HPDE6-E6E7 (cell line): ENCODE measurements around the gene ZNF837.

Experiments
- DNase-seq: peaks from one replicate; pipeline ENCODE4 v3.0.0; 2011; ENCODE audit warnings: missing footprints; ENCODE audit errors: extremely low spot score

ZNF837 gene

GRCh38 chr19:58372311-58373133 is 8.3 kb downstream of the ZNF837 start:
- no peak for DNase-seq

DNA sequence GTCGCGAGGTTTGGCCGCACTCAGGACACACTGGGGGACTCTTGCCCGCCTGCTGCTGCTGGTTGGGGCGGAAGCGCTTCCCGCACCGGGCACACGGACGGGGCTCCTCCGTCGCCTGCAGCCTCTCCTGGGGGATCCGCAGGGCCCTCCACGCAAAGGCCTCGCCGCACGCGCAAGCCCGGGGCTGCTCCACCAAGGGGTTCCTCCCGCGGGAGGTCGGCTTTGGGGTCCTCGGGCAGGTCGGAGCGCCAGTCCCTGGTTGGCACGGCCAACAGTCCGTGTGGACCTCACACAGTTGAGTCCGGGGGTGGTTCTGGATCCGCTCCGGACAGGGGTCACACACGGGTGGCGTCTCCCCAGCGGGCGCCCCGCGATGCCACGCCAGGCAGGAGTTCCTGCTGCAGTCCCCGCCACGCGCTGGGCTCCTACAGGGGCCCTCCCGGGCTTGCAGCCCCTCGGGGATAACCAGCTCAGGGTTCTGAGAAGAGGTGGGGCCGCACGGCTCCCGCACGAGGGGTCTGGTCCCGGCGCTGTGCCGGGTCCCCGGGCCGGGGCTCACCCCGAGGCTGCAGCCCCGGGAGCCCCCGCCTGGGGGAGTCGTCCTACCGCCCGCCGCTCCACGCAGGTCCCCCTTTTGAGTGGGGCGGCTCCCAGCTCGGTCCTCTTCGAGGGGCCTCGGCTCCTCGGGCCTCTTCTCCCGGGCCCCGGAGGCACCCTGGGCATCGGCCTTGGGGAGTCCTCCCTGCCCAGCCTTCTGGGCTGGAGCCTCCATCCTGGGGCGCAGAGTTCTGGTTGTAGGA is 12.1 kb downstream of the ZNF837 start:
- DNase-seq, result no peak

DNA sequence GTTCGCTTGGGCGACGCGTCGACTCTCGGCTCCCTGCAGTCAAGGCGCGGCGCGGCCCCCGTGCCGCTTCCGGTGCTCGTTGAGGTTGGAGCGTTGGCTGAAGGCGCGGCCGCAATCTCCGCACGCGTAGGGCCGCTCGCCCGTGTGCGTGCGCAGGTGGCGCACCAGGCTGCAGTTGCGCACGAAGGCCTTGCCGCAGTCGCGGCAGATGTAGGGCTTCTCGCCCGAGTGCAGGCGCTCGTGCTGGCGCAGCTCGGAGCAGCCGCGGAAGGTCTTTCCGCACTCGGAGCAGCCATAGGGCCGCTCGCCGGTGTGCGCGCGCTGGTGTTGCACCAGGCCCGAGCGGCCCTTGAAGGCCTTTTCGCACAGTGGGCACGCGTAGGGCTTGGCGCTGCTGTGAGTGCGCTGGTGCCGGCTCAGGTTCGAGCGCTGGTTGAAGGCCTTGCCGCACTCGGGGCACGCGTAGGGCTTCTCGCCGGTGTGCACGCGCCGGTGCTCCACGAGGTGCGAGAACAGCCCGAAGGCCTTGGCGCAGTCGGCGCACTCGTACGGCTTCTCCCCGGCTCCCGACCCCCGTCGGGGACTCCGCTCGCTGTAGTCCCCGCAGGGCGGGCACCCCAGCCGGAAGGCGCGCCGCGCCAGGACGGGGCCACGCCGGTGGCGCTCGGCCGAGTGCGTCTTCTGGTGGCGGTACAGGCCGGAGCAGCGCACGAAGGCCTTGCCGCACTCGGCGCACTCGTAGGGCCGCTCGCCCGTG is 13.0 kb downstream of the ZNF837 start:
- no peak for DNase-seq

GRCh38 chr19:58366585-58367430 is 14.0 kb downstream of the ZNF837 start:
- DNase-seq, result no peak

DNA sequence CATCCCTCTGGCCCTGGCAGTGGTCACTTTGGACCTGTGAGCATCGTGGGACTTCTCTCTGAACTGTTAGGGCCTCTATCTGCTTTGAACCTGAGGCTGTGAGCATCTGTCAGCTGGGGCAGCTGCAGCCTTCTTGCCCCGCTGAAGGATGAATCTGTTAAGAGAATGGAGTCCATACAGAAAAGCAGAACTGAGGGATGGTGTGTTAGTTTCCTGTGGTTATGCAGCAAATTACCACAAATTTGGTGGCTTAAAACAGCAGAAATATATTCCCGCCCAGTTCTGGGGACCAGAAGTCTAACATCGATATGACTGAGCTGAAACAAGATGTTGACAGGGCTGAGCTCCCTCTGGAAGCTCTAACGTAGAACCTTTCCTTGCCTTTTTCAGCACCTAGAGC is 16.7 kb downstream of the ZNF837 start:
- no peak for DNase-seq

- DNase-seq, result peak; percentile 98
Measured at GRCh38 chr19:58362272-58362994, 18.4 kb downstream of the ZNF837 start, which contains the start of gene ZNF497. Gene ZNF497 (minus strand): TSS chr19:58362751. CDS start chr19:58357635, 5,116 bp downstream.

GRCh38 chr19:58361900-58362271 is 18.9 kb downstream of the ZNF837 start:
- DNase-seq, result no peak

GRCh38 chr19:58357481-58358145 is 23.2 kb downstream of the ZNF837 start:
- no peak for DNase-seq

DNA sequence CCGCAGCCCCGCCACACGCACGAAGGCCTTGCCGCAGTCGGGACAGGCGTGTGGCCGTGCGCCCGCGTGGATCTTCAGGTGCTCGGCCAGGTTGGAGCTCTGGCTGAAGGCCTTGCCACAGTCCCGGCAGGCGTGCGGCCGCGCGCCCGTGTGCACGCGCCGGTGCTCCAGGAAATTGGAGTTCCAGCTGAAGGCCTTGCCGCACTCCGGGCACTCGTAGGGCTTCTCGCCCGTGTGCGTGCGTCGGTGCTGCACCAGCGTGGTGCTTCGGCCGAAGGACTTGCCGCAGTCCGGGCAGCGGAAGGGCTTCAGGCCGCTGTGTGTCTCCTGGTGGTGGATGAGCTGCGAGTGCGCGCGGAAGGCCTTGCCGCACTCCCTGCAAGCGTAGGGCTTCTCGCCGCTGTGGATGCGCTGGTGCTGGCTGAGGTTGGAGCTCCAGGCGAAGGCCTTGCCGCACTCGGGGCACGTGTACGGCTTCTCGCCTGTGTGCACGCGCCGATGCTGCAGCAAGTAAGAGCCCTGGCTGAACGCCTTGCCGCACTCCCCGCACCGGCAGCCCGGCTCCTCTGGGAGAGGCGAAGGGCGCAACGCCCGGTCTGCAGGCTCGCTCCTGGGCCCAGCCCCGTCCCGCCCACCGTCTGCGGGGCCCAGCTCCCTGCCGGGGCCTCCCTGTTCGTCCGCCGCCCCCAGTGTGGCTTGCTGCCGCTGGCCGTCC is 23.9 kb downstream of the ZNF837 start:
- DNase-seq, result no peak

DNA sequence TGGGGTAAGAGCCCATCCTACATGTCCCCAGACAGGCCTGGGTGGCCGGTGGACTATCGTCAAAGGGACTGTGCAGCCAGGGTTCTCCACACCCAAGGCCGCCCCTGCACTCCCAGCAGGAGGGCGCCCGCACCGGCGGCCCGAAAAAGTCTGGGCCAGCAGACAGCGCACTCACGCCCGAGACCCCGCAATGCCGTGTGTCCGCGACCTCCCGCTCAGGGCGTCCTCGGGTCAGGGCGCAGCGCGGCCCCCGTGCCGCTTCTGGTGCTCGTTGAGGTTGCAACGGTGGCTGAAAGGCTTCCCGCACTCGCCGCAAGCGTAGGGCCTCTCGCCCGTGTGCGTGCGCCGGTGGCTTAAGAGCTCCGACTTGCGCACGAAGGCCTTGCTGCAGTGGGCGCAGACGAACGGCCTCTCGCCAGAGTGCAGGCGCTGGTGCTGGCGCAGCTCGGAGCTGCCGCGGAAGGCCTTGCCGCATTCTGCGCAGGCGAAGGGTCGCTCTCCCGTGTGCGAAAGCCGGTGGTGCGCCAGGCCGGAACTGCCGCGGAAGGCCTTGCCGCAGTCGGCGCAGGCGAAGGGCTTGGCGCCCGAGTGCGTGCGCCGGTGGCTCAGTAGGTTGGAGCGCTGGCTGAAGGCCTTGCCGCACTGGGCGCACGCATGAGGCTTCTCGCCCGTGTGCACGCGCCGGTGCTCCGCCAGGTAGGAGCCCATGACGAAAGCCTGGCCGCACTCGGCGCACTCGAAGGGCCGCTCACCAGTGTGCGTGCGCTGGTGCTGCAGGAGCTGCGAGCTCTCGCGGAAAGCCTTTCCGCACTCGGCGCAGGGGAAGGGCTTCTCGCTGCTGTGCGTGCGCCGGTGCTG is 24.7 kb downstream of the ZNF837 start:
- DNase-seq, result no peak

DNA sequence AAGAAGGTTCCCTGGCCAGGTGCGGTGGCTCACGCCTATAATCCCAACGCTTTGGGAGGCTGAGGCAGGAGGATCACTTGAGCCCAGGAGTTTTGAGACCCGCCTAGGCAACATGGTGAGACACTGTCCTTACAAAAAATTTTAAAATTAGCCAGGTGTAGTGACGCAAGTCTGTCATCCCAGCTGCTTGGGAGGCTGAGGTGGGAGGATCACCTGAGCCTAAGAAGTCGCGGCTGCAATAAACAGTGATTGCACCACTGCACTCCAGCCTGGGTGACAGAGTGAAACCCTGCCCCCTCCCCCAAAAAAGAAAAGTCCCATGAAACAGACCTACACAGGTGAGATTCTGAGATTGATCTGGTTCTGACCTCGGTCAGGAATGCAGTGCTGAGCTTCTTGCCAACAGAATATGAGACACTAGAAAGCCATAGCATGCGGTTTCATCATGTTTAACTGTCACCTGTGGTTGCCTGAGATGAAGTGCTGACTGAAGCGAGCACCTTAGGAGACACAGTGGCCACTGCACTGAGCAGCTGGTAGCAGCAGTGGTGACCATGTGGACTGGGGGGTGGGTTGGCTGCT is 25.5 kb downstream of the ZNF837 start:
- no peak for DNase-seq

DNA sequence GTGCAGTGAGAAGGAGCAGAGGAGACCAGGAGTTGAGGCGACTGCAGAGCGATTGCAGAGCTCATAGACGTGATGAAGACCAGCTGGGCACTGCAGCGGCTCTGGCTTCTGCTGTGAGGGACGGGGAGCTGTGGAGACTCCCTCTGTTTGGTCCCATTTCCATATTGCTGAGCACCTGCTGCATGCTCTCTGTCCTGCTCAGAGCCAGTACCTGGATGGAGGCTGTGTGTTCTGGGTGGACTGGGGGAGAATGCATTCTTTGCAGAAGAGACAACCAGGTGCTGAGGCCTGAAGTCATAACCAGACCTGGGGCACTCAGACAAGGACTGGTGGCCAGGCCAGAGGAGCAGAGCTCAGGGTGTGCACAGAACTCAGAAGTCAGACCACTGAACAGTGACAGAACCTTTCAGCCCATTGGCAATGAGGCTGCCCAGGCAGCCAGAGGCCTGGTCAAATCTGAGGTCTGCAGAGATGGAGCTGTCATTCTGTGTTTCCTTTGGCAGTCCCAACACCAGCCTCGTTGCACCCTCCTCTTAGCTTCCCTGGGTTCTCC is 26.3 kb downstream of the ZNF837 start:
- DNase-seq, result no peak

- no peak for DNase-seq
Measured at GRCh38 chr19:58353717-58354477, 26.9 kb downstream of the ZNF837 start.

- no peak for DNase-seq
Measured at GRCh38 chr19:58352760-58353671, 27.8 kb downstream of the ZNF837 start, which contains the start of gene A1BG. Gene A1BG (minus strand): TSS chr19:58353492. CDS start chr19:58353437, 55 bp downstream.

DNA sequence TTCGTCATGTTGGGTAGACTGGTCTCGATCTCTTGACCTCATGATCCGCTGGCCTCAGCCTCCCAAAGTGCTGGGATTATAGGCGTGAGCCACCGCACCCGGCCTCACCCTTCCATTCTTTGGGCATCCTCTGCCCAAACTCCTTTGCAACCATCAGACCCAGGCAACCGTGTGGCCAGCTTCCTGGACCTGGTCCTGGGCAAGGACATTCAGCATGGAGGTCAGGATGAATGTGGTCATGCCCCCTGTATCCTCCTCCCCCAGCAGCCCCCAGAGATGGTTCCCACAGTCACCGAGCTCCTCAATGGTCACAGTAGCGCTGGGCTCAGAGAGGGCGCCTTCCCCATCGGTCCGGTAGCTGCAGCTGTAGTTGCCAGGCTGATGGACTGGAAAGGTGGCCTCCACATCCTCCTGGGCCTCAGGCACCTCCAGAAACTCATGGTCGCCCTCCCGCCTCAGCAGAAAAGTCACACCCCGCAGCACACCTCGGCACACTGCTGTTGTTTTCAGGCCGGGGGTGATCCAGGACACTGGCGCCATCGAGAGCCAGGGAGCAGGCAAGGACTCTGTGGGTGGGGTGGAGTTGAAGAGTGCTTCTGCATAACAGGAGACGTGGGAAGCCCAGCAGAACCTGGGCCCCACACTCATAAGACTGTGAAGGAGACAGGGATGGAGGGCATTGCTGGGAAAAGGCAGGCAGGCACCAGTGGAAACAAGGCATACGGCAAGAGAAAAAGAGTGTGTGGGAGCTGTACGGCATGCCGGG is 28.7 kb downstream of the ZNF837 start:
- no peak for DNase-seq
